Measurements from ENCODE around the gene MYOM3. TPM values are rescaled to one million over a fixed set of nuclear protein-coding genes. Genes with fewer than 3 reads are reported as not detected.

Gene MYOM3
- total and polyA plus RNA-seq, 2 of the 13 experiments (the other 11 are each of a cell fraction or from before 2014, with no cell fraction given), result 5.8 to 15.3 TPM

DNA sequence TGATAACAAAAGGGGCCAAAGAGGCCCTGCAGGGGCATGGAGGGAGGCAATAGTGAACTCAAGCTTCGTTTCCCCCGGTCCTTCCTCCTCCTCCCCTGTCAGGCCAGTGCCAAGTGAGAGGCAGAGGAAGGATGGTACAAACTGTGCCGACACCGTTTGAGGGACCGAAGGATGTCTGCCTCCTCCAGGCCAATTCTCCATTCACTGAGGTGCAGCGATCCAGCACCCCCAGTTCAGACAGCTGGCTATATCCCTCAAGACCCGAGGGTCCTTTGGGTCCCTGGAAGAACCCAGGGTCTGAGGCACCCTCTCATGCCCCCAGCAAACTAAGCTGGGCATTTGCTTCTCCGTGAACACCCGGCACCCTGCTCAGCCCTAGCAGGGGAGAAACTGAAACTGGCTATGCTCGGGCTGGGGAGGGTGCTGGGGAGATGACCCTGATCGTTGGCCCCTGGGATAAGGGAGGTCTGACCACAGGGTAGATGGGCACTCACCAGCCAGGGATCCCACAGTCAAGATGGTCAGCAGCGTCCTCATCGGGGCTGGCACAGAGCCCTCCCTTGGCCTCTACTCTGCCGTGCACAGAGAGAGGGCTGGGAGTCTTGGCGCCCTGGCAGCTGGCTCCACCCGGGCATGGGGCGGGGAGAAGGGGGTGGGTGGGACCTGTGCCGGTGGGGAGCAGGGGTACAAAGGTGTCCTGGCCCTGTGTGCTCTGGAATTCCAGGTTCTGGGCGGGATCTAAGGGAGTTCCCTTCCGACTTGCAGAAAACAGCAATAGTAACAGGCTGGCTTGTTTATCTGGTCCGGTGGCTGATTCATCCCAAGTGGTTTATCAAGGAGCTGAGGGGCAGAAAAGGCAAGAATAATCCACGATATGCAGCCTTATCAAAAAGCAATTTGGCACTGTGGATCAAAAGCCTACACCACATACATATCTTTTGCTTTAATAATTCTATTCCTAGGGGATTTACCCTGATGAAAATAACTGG is 30.9 kb upstream of the MYOM3 start, which contains the start of gene IL22RA1 (continued):
- TF ChIP-seq, protein P1, sequence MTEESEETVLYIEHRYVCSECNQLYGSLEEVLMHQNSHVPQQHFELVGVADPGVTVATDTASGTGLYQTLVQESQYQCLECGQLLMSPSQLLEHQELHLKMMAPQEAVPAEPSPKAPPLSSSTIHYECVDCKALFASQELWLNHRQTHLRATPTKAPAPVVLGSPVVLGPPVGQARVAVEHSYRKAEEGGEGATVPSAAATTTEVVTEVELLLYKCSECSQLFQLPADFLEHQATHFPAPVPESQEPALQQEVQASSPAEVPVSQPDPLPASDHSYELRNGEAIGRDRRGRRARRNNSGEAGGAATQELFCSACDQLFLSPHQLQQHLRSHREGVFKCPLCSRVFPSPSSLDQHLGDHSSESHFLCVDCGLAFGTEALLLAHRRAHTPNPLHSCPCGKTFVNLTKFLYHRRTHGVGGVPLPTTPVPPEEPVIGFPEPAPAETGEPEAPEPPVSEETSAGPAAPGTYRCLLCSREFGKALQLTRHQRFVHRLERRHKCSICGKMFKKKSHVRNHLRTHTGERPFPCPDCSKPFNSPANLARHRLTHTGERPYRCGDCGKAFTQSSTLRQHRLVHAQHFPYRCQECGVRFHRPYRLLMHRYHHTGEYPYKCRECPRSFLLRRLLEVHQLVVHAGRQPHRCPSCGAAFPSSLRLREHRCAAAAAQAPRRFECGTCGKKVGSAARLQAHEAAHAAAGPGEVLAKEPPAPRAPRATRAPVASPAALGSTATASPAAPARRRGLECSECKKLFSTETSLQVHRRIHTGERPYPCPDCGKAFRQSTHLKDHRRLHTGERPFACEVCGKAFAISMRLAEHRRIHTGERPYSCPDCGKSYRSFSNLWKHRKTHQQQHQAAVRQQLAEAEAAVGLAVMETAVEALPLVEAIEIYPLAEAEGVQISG (CRISPR knock-in tag; IDR thresholded peaks at IDR 0.05), result 0 out of 2 replicates have a peak, but pooled peaks have one; percentile 16
- TF ChIP-seq ZNF558 (CRISPR knock-in tag; IDR thresholded peaks at IDR 0.05; ENCODE audit: borderline replicate concordance) (0 out of 2 replicates have a peak, but pooled peaks have one; percentile 23), ZNF891 (CRISPR knock-in tag; IDR thresholded peaks at IDR 0.05) (0 out of 2 replicates have a peak, but pooled peaks have one; percentile 28), SAP130 (CRISPR knock-in tag; IDR thresholded peaks at IDR 0.05; ENCODE audit: low read depth) (peak; percentile 53), SP4 (CRISPR knock-in tag; IDR thresholded peaks at IDR 0.05) (peak; percentile 74), HOXA5 (CRISPR knock-in tag; IDR thresholded peaks at IDR 0.05) (0 out of 2 replicates have a peak, but pooled peaks have one; percentile 58), SIN3A (IDR thresholded peaks at IDR 0.05; ENCODE audit: borderline replicate concordance, low read depth, low read length) (peak; percentile 54; the same call in 1 of the 2 replicates), ARNTL (CRISPR knock-in tag; IDR thresholded peaks at IDR 0.05) (0 out of 2 replicates have a peak, but pooled peaks have one; percentile 31), LCORL (IDR thresholded peaks at IDR 0.05) (no peak), LCORL (CRISPR knock-in tag; IDR thresholded peaks at IDR 0.05) (0 out of 2 replicates have a peak, but pooled peaks have one; percentile 17), ZSCAN25 (CRISPR knock-in tag; IDR thresholded peaks at IDR 0.05) (no peak), SP1 (IDR thresholded peaks at IDR 0.05) (no peak), SP1 (CRISPR knock-in tag; IDR thresholded peaks at IDR 0.05) (peak; percentile 7; the same call in 1 of the 2 replicates), GATAD2A (CRISPR knock-in tag; IDR thresholded peaks at IDR 0.05) (0 out of 2 replicates have a peak, but pooled peaks have one; percentile 15), EEA1 (CRISPR knock-in tag; IDR thresholded peaks at IDR 0.05; ENCODE audit: borderline replicate concordance) (0 out of 2 replicates have a peak, but pooled peaks have one; percentile 45), HMG20A (CRISPR knock-in tag; IDR thresholded peaks at IDR 0.05; ENCODE audit: borderline replicate concordance) (0 out of 2 replicates have a peak, but pooled peaks have one; percentile 8), ZSCAN20 (CRISPR knock-in tag; IDR thresholded peaks at IDR 0.05; ENCODE audit: borderline replicate concordance) (no peak), TEAD3 (CRISPR knock-in tag; optimal IDR thresholded peaks at IDR 0.05; ENCODE audit: borderline replicate concordance) (peak; percentile 40), ZNF430 (CRISPR knock-in tag; IDR thresholded peaks at IDR 0.05) (no peak), STAG1 (CRISPR knock-in tag; IDR thresholded peaks at IDR 0.05) (0 out of 2 replicates have a peak, but pooled peaks have one; percentile 3)
- TF ChIP-seq, protein P2, sequence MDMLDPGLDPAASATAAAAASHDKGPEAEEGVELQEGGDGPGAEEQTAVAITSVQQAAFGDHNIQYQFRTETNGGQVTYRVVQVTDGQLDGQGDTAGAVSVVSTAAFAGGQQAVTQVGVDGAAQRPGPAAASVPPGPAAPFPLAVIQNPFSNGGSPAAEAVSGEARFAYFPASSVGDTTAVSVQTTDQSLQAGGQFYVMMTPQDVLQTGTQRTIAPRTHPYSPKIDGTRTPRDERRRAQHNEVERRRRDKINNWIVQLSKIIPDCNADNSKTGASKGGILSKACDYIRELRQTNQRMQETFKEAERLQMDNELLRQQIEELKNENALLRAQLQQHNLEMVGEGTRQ (IDR thresholded peaks at IDR 0.05; ENCODE audit: low read depth, low read length), result no peak
- TF ChIP-seq, protein P2 (CRISPR knock-in tag; IDR thresholded peaks at IDR 0.05; ENCODE audit: borderline replicate concordance), result no peak
- TF ChIP-seq, protein P3, sequence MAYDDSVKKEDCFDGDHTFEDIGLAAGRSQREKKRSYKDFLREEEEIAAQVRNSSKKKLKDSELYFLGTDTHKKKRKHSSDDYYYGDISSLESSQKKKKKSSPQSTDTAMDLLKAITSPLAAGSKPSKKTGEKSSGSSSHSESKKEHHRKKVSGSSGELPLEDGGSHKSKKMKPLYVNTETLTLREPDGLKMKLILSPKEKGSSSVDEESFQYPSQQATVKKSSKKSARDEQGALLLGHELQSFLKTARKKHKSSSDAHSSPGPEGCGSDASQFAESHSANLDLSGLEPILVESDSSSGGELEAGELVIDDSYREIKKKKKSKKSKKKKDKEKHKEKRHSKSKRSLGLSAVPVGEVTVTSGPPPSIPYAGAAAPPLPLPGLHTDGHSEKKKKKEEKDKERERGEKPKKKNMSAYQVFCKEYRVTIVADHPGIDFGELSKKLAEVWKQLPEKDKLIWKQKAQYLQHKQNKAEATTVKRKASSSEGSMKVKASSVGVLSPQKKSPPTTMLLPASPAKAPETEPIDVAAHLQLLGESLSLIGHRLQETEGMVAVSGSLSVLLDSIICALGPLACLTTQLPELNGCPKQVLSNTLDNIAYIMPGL (CRISPR knock-in tag; IDR thresholded peaks at IDR 0.05; ENCODE audit: borderline replicate concordance in 1 of 2, low read depth in 1 of 2), result peak in 1 of 2 experiments; percentile 50; a peak in 1 of 4 replicates

All from HepG2 (cell line).